Neural cell (in vitro differentiated cells): ENCODE results near the gene ITGA11. TPM values are rescaled to one million over a fixed set of nuclear protein-coding genes. Genes with fewer than 3 reads are reported as not detected.

Experiments used
- H2AFZ ChIP-seq: fragments of 200-600, 300-800 bp; sonication (generic), shearing (Covaris generic); 2 replicates; pipeline ENCODE4 v1.6.0; 2014; ENCODE audit warnings: low read depth, mild to moderate bottlenecking, antibody characterized with exemption, low read length, moderate library complexity
- H3F3A ChIP-seq: fragments of 200-600 bp; shearing (Covaris generic); 2 replicates; pipeline ENCODE4 v1.6.1; 2016; ENCODE audit warnings: mild to moderate bottlenecking, moderate library complexity, mixed read lengths, antibody characterized with exemption, low read length; ENCODE audit not compliant: insufficient read depth, poor library complexity, severe bottlenecking
- H3K27ac ChIP-seq: fragments of 200-600, 300-800 bp; sonication (generic), shearing (Covaris generic); 2 replicates; pipeline ENCODE4 v1.5.1; 2014; ENCODE audit warnings: mild to moderate bottlenecking, low read length, moderate library complexity
- H3K27me3 ChIP-seq: fragments of 300-800, 200-600 bp; sonication (generic), shearing (Covaris generic); 2 replicates; pipeline ENCODE4 v1.6.0; 2014; ENCODE audit warnings: mild to moderate bottlenecking, low read depth, low read length, moderate library complexity; ENCODE audit not compliant: insufficient read depth
- H3K36me3 ChIP-seq: fragments of 300-800, 200-600 bp; sonication (generic), shearing (Covaris generic); 2 replicates; pipeline ENCODE4 v1.5.1; 2014; ENCODE audit warnings: mild to moderate bottlenecking, antibody characterized with exemption, low read length, moderate library complexity; ENCODE audit not compliant: insufficient read depth
- H3K4me2 ChIP-seq: fragments of 300-800, 200-600 bp; sonication (generic), shearing (Covaris generic); 2 replicates; pipeline ENCODE4 v1.6.0; 2014; ENCODE audit warnings: mild to moderate bottlenecking, low read length
- H3K4me3 ChIP-seq: fragments of 300-800, 200-600 bp; sonication (generic), shearing (Covaris generic); 2 replicates; pipeline ENCODE4 v1.5.1; 2014; ENCODE audit warnings: mild to moderate bottlenecking, low read length, moderate library complexity
- H3K79me2 ChIP-seq: fragments of 200-600 bp; shearing (Covaris generic); replicated peaks from 2 replicates; pipeline ENCODE4 v1.6.0; 2014; ENCODE audit warnings: mild to moderate bottlenecking, low read length, moderate library complexity; ENCODE audit not compliant: insufficient read depth
- H3K9ac ChIP-seq: fragments of 300-800, 200-600 bp; sonication (generic), shearing (Covaris generic); 2 replicates; pipeline ENCODE4 v1.6.1; 2016; ENCODE audit warnings: mild to moderate bottlenecking, low read length, mixed read lengths
- H3K9me2 ChIP-seq: fragments of 200-600 bp; shearing (Covaris generic); 2 replicates; pipeline ENCODE4 v1.6.1; 2016; ENCODE audit warnings: mild to moderate bottlenecking, low read length, mixed read lengths; ENCODE audit not compliant: insufficient read depth
- H3K9me3 ChIP-seq: fragments of 200-600, 300-800 bp; sonication (generic), shearing (Covaris generic); 2 replicates; pipeline ENCODE4 v1.6.1; 2016; ENCODE audit warnings: mild to moderate bottlenecking, mixed run types, low read length, moderate library complexity, mixed read lengths
- H4K20me1 ChIP-seq: fragments of 200-600 bp; shearing (Covaris generic); 2 replicates; pipeline ENCODE4 v1.6.1; 2016; ENCODE audit warnings: mild to moderate bottlenecking, mixed run types; ENCODE audit not compliant: insufficient read depth
- EP300 ChIP-seq: fragments of 450-650 bp; conservative IDR thresholded peaks from 2 replicates; pipeline ENCODE4 v1.6.1; 2014; ENCODE audit warnings: antibody characterized with exemption, mild to moderate bottlenecking, moderate library complexity; ENCODE audit not compliant: poor library complexity, severe bottlenecking
- EZH2 ChIP-seq: fragments of 200-600, 300-800 bp; shearing (Covaris generic), sonication (generic); IDR thresholded peaks from 2 replicates; pipeline ENCODE4 v1.6.1; 2014; ENCODE audit warnings: antibody characterized with exemption, low read length, borderline replicate concordance, mild to moderate bottlenecking; ENCODE audit not compliant: insufficient read depth, poor library complexity, severe bottlenecking
- MXI1 ChIP-seq: fragments of 450-650 bp; conservative IDR thresholded peaks from 2 replicates; pipeline ENCODE4 v1.6.1; 2014; ENCODE audit warnings: antibody characterized with exemption, mild to moderate bottlenecking; ENCODE audit not compliant: poor library complexity, severe bottlenecking
- POLR2AphosphoS5 ChIP-seq: IDR thresholded peaks from 2 replicates; pipeline ENCODE4 v1.6.1; 2012
- RAD21 ChIP-seq: fragments of 450-650 bp; conservative IDR thresholded peaks from 2 replicates; pipeline ENCODE4 v1.6.1; 2014; ENCODE audit warnings: antibody characterized with exemption, mild to moderate bottlenecking, moderate library complexity
- SMC3 ChIP-seq: fragments of 450-650 bp; conservative IDR thresholded peaks from 2 replicates; pipeline ENCODE4 v1.6.1; 2014; ENCODE audit warnings: antibody characterized with exemption, mild to moderate bottlenecking, moderate library complexity; ENCODE audit not compliant: poor library complexity
- TAF1 ChIP-seq: IDR thresholded peaks from 2 replicates; pipeline ENCODE4 v1.6.1; 2012; ENCODE audit warnings: low read depth
- polyA plus RNA-seq: library from polyadenylated mRNA; depleted of rRNA; stranded (reverse); fragments of >200 nt; gene quantifications from 2 replicates; pipeline ENCODE4 v1.2.3, GENCODE V29; 2014
- TF ChIP-seq, protein P1 (sequence below): fragments of 450-650 bp; IDR thresholded peaks from 2 replicates; pipeline ENCODE4 v1.5.1; 2014; ENCODE audit warnings: antibody characterized with exemption, mild to moderate bottlenecking, moderate library complexity; ENCODE audit not compliant: poor library complexity, severe bottlenecking
- TF ChIP-seq, protein P2 (sequence below): IDR thresholded peaks from 2 replicates; pipeline ENCODE4 v1.6.1; 2012; ENCODE audit warnings: borderline replicate concordance

ITGA11 gene
- polyA plus RNA-seq, 1 donor from 2014 or later, result not detected

DNA sequence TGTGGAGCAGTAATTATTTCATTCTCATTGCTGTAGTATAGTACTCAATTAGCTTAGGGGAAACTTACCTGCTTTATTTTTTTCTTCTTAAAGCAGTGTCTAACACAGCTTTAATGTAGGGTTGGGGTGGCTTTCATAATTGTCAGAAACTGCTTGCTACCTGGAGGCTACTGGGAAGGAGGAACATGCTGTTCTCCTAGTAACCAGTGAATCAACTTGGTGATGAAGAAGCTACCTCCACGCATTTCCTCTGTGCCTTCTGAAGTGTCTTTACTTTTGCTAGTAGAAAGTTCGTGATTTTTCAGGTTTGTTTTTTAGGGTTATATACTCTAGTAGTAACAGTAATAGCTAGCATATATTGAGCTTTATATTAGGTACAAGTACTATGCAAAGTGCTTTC lies 142.9 kb downstream of the ITGA11 start:
- H3K79me2 ChIP-seq, result peaks cover 74% of the 10 kb centered on the region
- H3K9ac ChIP-seq, result no peak overlapping the region
- H3K4me2 ChIP-seq, result no peak overlapping the region
- H3F3A ChIP-seq, result no peaks in the 10 kb centered on the region
- H2AFZ ChIP-seq, result no peak overlapping the region
- H3K4me3 ChIP-seq, result no peak overlapping the region
- H3K27me3 ChIP-seq, result no peaks in the 10 kb centered on the region
- peaks cover 29% of the 10 kb centered on the region for H3K36me3 ChIP-seq
- H3K27ac ChIP-seq, result no peak overlapping the region
- TF ChIP-seq MXI1 (no peak), SMC3 (no peak), RAD21 (no peak), POLR2AphosphoS5 (no peak), EZH2 (no peak), TAF1 (no peak), EP300 (no peak)
- TF ChIP-seq, protein P1, sequence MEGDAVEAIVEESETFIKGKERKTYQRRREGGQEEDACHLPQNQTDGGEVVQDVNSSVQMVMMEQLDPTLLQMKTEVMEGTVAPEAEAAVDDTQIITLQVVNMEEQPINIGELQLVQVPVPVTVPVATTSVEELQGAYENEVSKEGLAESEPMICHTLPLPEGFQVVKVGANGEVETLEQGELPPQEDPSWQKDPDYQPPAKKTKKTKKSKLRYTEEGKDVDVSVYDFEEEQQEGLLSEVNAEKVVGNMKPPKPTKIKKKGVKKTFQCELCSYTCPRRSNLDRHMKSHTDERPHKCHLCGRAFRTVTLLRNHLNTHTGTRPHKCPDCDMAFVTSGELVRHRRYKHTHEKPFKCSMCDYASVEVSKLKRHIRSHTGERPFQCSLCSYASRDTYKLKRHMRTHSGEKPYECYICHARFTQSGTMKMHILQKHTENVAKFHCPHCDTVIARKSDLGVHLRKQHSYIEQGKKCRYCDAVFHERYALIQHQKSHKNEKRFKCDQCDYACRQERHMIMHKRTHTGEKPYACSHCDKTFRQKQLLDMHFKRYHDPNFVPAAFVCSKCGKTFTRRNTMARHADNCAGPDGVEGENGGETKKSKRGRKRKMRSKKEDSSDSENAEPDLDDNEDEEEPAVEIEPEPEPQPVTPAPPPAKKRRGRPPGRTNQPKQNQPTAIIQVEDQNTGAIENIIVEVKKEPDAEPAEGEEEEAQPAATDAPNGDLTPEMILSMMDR, result no peak
- TF ChIP-seq, protein P2, sequence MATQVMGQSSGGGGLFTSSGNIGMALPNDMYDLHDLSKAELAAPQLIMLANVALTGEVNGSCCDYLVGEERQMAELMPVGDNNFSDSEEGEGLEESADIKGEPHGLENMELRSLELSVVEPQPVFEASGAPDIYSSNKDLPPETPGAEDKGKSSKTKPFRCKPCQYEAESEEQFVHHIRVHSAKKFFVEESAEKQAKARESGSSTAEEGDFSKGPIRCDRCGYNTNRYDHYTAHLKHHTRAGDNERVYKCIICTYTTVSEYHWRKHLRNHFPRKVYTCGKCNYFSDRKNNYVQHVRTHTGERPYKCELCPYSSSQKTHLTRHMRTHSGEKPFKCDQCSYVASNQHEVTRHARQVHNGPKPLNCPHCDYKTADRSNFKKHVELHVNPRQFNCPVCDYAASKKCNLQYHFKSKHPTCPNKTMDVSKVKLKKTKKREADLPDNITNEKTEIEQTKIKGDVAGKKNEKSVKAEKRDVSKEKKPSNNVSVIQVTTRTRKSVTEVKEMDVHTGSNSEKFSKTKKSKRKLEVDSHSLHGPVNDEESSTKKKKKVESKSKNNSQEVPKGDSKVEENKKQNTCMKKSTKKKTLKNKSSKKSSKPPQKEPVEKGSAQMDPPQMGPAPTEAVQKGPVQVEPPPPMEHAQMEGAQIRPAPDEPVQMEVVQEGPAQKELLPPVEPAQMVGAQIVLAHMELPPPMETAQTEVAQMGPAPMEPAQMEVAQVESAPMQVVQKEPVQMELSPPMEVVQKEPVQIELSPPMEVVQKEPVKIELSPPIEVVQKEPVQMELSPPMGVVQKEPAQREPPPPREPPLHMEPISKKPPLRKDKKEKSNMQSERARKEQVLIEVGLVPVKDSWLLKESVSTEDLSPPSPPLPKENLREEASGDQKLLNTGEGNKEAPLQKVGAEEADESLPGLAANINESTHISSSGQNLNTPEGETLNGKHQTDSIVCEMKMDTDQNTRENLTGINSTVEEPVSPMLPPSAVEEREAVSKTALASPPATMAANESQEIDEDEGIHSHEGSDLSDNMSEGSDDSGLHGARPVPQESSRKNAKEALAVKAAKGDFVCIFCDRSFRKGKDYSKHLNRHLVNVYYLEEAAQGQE, result no peak
- H3K9me3 ChIP-seq, result no peaks in the 10 kb centered on the region
- H3K9me2 ChIP-seq, result no peaks in the 10 kb centered on the region
- no peaks in the 10 kb centered on the region for H4K20me1 ChIP-seq

DNA sequence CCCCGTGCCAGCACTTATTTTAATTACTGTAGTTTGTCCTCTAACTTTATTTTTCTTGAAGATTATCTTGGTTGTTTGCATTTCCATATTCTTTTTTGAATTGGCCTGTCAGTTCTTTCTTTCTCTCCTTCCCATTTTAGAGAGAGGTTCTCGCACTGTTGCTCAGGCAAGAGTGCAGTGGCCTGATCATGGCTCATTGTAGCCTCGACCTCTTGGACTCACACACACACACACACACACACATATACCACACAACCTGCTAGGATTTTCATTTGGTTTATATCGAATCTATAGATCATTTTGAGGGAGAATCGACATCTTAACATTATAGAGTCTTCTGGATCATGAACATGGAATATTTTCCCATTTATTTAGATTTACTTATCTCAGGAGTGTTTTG lies 145.7 kb downstream of the ITGA11 start:
- Histone ChIP-seq H4K20me1 (no peaks in the 10 kb centered on the region), H3K36me3 (peaks cover 29% of the 10 kb centered on the region), H3K27ac (no peak overlapping the region), H3K9me2 (no peaks in the 10 kb centered on the region), H3K9ac (no peak overlapping the region), H3K79me2 (peaks cover 79% of the 10 kb centered on the region), H2AFZ (no peak overlapping the region), H3K4me2 (no peak overlapping the region), H3F3A (no peaks in the 10 kb centered on the region), H3K27me3 (no peaks in the 10 kb centered on the region), H3K9me3 (no peaks in the 10 kb centered on the region), H3K4me3 (no peak overlapping the region)
- no peak for TF ChIP-seq EP300
